Measurements from ENCODE around the gene USP24. TPM values are rescaled to one million over a fixed set of nuclear protein-coding genes. Genes with fewer than 3 reads are reported as not detected.

The USP24 gene
- total and polyA plus RNA-seq, 10 of the 15 experiments (the other 5 are each of a cell fraction or from before 2014, with no cell fraction given) = 4.6 to 36.5 (median 25.3) TPM

- TF ChIP-seq, protein P1, sequence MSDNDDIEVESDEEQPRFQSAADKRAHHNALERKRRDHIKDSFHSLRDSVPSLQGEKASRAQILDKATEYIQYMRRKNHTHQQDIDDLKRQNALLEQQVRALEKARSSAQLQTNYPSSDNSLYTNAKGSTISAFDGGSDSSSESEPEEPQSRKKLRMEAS (IDR thresholded peaks at IDR 0.05; ENCODE audit: low read depth, low read length) = no peak
- TF ChIP-seq ZBTB40 (IDR thresholded peaks at IDR 0.05; ENCODE audit: borderline replicate concordance) = no peak
- no peak for TF ChIP-seq SUZ12 (IDR thresholded peaks at IDR 0.05; ENCODE audit: unreplicated experiment)
- TF ChIP-seq PBX3 (IDR thresholded peaks at IDR 0.05; ENCODE audit: insufficient replicate concordance, low read depth, low read length) = no peak
Measured at GRCh38 chr1:55179177-55179835, 35.9 kb downstream of the USP24 start (continued).

GRCh38 chr1:55172687-55173086 is 42.5 kb downstream of the USP24 start:
- RAD21 ChIA-PET (ENCODE audit: unreplicated experiment) = interaction anchor here (1.1 to 2.4 kb wide), 3 partner anchors 37 to 52 kb away, joined by 3 to 8 read pairs (median 4); no protein-coding TSS in a partner anchor
- SMC1A ChIA-PET (ENCODE audit: uncharacterized antibody, unreplicated experiment) = interaction anchor here (0.6 to 3.5 kb wide), 4 partner anchors 31 to 132 kb away, joined by 3 to 12 read pairs (median 4); no protein-coding TSS in a partner anchor
- Histone ChIP-seq H4K20me1 (ENCODE audit: control insufficient read depth, insufficient read depth) (no peaks in the 10 kb centered on the region), H2AFZ (ENCODE audit: control insufficient read depth, low read depth, low read length) (no peak overlapping the region), H3K4me1 (ENCODE audit: control insufficient read depth, insufficient read depth, low read length) (no peaks in the 10 kb centered on the region), H3K4me2 (ENCODE audit: control insufficient read depth, insufficient read depth) (no peak overlapping the region), H3K27ac (ENCODE audit: control insufficient read depth, insufficient read depth) (no peak overlapping the region), H3K36me3 (ENCODE audit: control insufficient read depth in 2 of 2, insufficient read depth in 2 of 2, low read length in 1 of 2) (peaks cover 3 to 11% of the 10 kb centered on the region in 2 experiments), H3K9ac (ENCODE audit: control insufficient read depth, insufficient read depth, low read length) (no peak overlapping the region), H3K4me3 (no peak overlapping the region), H3K27me3 (replicated peaks in 1 of 2; ENCODE audit: control insufficient read depth in 2 of 2, insufficient read depth in 2 of 2, low read length in 1 of 2) (no peaks in the 10 kb centered on the region), H3K9me3 (replicated peaks; ENCODE audit: control insufficient read depth, insufficient read depth, low read length) (no peaks in the 10 kb centered on the region), H3K79me2 (ENCODE audit: control insufficient read depth, insufficient read depth, low read length) (no peaks in the 10 kb centered on the region; the same call in 1 of the 2 replicates)
- POLR2A ChIA-PET = interaction anchor here (1.4 kb wide), 1 partner anchor 40 kb away, joined by 3 read pairs; no protein-coding TSS in a partner anchor
- DNase-seq (ENCODE audit: low read depth, low spot score) (no peak), ATAC-seq (no peak), FAIRE-seq (no peak)
- intact Hi-C loops (cut with micrococcal nuclease; ENCODE audit: unreplicated experiment) = no loop called here
- in situ Hi-C loops (cut with MboI) = no loop called here
- 97% methylated on average over 3 of the region's 3 CpGs for WGBS (ENCODE audit: insufficient coverage, insufficient replicate concordance, low lambda C conversion rate, missing lambda C conversion rate)
- no TSS peak for BruUV-seq (replicated peaks)
- CTCF ChIA-PET = interaction anchor here (0.9 to 3.4 kb wide), 2 partner anchors 17 to 105 kb away, joined by 3 to 15 read pairs; no protein-coding TSS in a partner anchor
- no peak for TF ChIP-seq FOS (IDR thresholded peaks at IDR 0.05; ENCODE audit: borderline replicate concordance, extremely low read depth, insufficient read length)
- no peak for TF ChIP-seq NR2C1 (IDR thresholded peaks at IDR 0.05)
- no peak for TF ChIP-seq MEF2B (IDR thresholded peaks at IDR 0.05; ENCODE audit: partially characterized antibody, poor library complexity, severe bottlenecking)
- no peak for TF ChIP-seq ZSCAN29 (IDR thresholded peaks at IDR 0.05)
- no peak for TF ChIP-seq BACH1 (IDR thresholded peaks at IDR 0.05; ENCODE audit: borderline replicate concordance)
- no peak for TF ChIP-seq SMAD5 (IDR thresholded peaks at IDR 0.05; ENCODE audit: low read depth)
- TF ChIP-seq, protein P2, sequence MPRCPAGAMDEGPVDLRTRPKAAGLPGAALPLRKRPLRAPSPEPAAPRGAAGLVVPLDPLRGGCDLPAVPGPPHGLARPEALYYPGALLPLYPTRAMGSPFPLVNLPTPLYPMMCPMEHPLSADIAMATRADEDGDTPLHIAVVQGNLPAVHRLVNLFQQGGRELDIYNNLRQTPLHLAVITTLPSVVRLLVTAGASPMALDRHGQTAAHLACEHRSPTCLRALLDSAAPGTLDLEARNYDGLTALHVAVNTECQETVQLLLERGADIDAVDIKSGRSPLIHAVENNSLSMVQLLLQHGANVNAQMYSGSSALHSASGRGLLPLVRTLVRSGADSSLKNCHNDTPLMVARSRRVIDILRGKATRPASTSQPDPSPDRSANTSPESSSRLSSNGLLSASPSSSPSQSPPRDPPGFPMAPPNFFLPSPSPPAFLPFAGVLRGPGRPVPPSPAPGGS (IDR thresholded peaks at IDR 0.05; ENCODE audit: borderline replicate concordance, insufficient read depth, low read depth, low read length, poor library complexity, severe bottlenecking) = no peak
- no peak for TF ChIP-seq NFXL1 (IDR thresholded peaks at IDR 0.05; ENCODE audit: borderline replicate concordance)
- no peak for TF ChIP-seq KAT2A (conservative IDR thresholded peaks at IDR 0.05; ENCODE audit: control insufficient read depth, low read depth, low read length)
- TF ChIP-seq HDGF (IDR thresholded peaks at IDR 0.05) = no peak
- no peak for TF ChIP-seq POU2F2 (IDR thresholded peaks at IDR 0.05; ENCODE audit: borderline replicate concordance, low read depth, low read length)

All from GM12878 (cell line).